Urothelium cell line (cell line): ENCODE measurements around the gene HK1.
"Not testable (repeated sequence)": the region's sequence is repeated elsewhere in the genome, so short reads cannot be mapped to it uniquely, and the experiment has no call there.

Experiments
- DNase-seq: peaks from one replicate; pipeline ENCODE4 v3.0.0; 2011; ENCODE audit warnings: low spot score, mixed read lengths
- FAIRE-seq: peaks from 2 replicates; lab custom pipeline; 2011; peaks lifted over from hg19 to GRCh38; lab: Jason Lieb, UNC

HK1 gene

GRCh38 chr10:69438536-69439349 is 160.4 kb downstream of the HK1 start:
- DNase-seq = no peak
- FAIRE-seq = no peak

- no peak for DNase-seq
- FAIRE-seq = no peak
These were observed 161.0 kb downstream of the HK1 start for GRCh38 chr10:69439350-69439739.

GRCh38 chr10:69439813-69440506 is 161.7 kb downstream of the HK1 start:
- FAIRE-seq (no peak), DNase-seq (no peak)

GRCh38 chr10:69443354-69443753 is 165.1 kb downstream of the HK1 start:
- no peak for DNase-seq

GRCh38 chr10:69445041-69445440 is 166.7 kb downstream of the HK1 start:
- DNase-seq = no peak
- no peak for FAIRE-seq

More at GRCh38 chr10:69443354-69443753, 165.1 kb downstream of the HK1 start:
- no peak for FAIRE-seq

GRCh38 chr10:69446229-69446628 is 167.9 kb downstream of the HK1 start:
- FAIRE-seq (no peak), DNase-seq (no peak)

- FAIRE-seq (no peak), DNase-seq (peak; percentile 81)
These were observed 168.4 kb downstream of the HK1 start for GRCh38 chr10:69446650-69447151.

- FAIRE-seq (no peak), DNase-seq (peak; percentile 57)
These were observed 171.5 kb downstream of the HK1 start for GRCh38 chr10:69449841-69450240.

GRCh38 chr10:69450395-69450794 is 172.1 kb downstream of the HK1 start:
- not testable (repeated sequence) for FAIRE-seq, DNase-seq

- DNase-seq (no peak), FAIRE-seq (no peak)
These were observed 173.0 kb downstream of the HK1 start, which contains the start of gene TSPAN15 for GRCh38 chr10:69451209-69451783. TSS of gene TSPAN15 (plus strand) at chr10:69451465. CDS start at chr10:69451595, 130 bp downstream.
